HG03520 (cell line): ENCODE measurements around the gene XYLT1.

Source experiments
- ATAC-seq: cut with Tn5 transposase; IDR thresholded peaks from one replicate; pipeline ENCODE4 v1.9.1; 2021; ENCODE audit warnings: mild to moderate bottlenecking, moderate library complexity; ENCODE audit not compliant: unreplicated experiment

The XYLT1 gene

GRCh38 chr16:17076092-17076754, 394.5 kb downstream of the XYLT1 start:
- ATAC-seq: no peak

DNA sequence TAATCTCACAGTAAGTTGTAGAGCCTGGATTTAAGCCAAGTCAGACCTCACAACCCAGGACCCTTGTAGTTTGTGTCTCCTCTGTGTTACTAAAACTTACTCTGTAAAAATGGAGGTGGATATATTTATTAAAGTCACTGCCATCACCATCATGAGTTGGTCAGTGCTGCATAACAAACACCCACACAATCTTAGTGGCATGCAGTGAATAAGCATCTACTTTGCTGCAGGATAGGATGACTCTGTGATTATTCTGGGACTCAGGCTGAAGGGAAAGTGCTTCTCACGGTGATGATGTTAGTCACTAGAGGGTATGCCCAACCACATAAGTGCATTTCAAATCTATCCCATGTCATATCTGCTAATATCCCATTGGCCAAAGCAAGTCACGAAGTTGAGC, 398.7 kb downstream of the XYLT1 start:
- ATAC-seq: no peak

DNA sequence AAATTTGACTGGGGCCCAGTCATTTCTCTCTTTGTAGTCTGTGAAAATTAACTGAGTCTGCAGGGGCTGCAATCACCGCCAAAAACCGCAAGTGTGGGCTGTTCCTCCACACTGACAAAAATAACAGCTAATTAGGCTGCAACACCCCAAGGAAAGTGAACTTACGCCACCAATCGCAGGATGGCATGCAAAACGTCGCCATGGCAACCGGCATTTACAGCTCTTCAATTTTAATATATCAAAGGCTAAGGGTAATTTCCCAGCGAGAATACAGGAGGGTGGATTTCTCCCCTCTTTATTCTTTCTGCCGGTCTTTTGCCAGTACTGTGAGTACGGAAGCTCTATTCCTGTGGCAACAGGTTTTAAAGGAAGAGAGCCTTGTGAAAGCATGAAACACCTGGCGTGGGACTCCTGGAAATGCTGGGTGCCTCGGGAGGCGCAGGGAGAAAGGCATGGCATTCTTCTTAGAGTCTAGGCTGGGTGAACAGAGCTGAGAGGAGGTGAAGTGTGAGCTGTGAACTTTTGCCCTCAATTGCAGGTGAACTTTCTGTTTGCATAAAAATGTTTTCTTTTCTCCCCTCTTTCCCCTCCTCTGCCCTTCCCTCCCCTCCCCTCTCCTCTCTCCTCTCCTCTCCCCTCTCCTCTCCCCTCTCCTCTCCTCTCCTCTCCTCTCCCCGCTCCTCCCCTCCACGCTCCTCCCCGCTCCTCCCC, 399.7 kb downstream of the XYLT1 start:
- ATAC-seq: peak; percentile 70

- ATAC-seq: no peak
Observed at GRCh38 chr16:17069681-17070080, 401.1 kb downstream of the XYLT1 start.

DNA sequence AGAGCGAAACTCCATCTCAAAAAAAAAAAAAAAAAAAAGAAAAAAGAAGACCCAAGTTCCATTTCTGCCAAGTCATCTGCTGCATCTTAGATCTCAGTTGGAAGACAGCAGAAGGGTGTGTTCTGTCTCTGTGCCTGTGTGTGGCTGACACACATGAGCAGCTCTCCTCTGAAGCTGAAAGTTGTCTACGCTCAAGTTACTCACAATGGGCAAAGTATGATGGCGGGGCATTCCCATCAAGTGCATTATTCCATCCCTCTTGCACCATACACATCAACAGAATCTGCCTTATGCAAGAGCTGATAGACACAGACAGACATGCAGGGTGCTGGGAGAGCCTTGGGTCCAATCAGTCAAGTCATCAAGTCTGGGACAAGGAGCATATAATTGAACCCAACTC, 402.2 kb downstream of the XYLT1 start:
- ATAC-seq: no peak

DNA sequence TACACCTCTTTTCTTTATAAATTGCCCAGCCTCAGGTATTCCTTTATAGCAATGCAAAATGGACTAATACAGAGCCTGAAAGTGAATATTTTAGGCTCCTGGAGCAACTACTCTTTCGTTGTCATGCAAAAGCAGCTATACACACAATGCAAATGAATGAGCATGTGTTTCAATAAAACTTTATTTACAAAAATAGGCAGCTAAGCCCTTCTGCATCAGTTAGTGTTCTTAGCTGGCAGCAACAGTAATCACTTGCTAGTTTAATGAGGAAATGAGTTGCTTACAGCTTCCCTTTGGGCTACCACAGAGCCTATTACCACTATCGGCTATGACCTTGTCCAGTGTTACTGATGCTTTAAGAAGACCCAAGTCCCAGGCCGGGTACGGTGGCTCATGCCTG, 402.9 kb downstream of the XYLT1 start:
- no peak for ATAC-seq

GRCh38 chr16:17063201-17064139, 407.3 kb downstream of the XYLT1 start:
- ATAC-seq: no peak

- ATAC-seq: no peak
Observed at GRCh38 chr16:17062676-17063075, 408.1 kb downstream of the XYLT1 start.

- ATAC-seq: no peak
Observed at GRCh38 chr16:17061326-17061725, 409.4 kb downstream of the XYLT1 start.

GRCh38 chr16:17058471-17058870, 412.3 kb downstream of the XYLT1 start:
- no peak for ATAC-seq

GRCh38 chr16:17056666-17057065, 414.1 kb downstream of the XYLT1 start:
- no peak for ATAC-seq

- no peak for ATAC-seq
Observed at GRCh38 chr16:17053536-17054160, 417.1 kb downstream of the XYLT1 start.
